ENCODE data around the gene ABCA2. TPM values are rescaled to one million over a fixed set of nuclear protein-coding genes. Genes with fewer than 3 reads are reported as not detected.

The ABCA2 gene
- total RNA-seq, 1 donor from 2014 or later, result 16.2 TPM

- Histone ChIP-seq H3K9ac (ENCODE audit: low read length) (no peak overlapping the region), H3K4me3 (ENCODE audit: insufficient read depth, low read depth, low read length) (no peak overlapping the region), H3K27me3 (ENCODE audit: insufficient read depth, low read length) (peaks cover 18% of the 10 kb centered on the region), H2AFZ (ENCODE audit: low read depth, low read length) (no peak overlapping the region), H3K27ac (ENCODE audit: low read depth, low read length) (no peak overlapping the region), H3K9me3 (ENCODE audit: insufficient read depth, low read depth, low read length) (peaks cover 6% of the 10 kb centered on the region), H3K79me2 (ENCODE audit: insufficient read depth, low read length) (peaks cover 13% of the 10 kb centered on the region), H3K4me2 (ENCODE audit: low read length) (no peak overlapping the region), H3K4me1 (ENCODE audit: insufficient read depth, low read length) (peaks cover 8% of the 10 kb centered on the region), H3K36me3 (ENCODE audit: insufficient read depth, low read length) (no peaks in the 10 kb centered on the region), H4K20me1 (ENCODE audit: insufficient read depth, low read length) (peaks cover 11% of the 10 kb centered on the region)
- DNase-seq (ENCODE audit: low read depth) (no peak), FAIRE-seq (no peak)
- Mint-ChIP-seq H3K4me3 (ENCODE audit: unreplicated experiment) (no peak overlapping the region), H3K9me3 (ENCODE audit: unreplicated experiment) (peaks cover 5% of the 10 kb centered on the region), H3K36me3 (ENCODE audit: low read depth, unreplicated experiment) (peaks cover 5% of the 10 kb centered on the region), H3K27ac (ENCODE audit: unreplicated experiment) (no peak overlapping the region), H3K4me1 (ENCODE audit: low read depth, unreplicated experiment) (no peaks in the 10 kb centered on the region), H3K27me3 (ENCODE audit: low read depth, unreplicated experiment) (peaks cover 40% of the 10 kb centered on the region)
- no peak for TF ChIP-seq EZH2 (IDR thresholded peaks at IDR 0.05; ENCODE audit: insufficient read depth, low read length)
- TF ChIP-seq, protein P1, sequence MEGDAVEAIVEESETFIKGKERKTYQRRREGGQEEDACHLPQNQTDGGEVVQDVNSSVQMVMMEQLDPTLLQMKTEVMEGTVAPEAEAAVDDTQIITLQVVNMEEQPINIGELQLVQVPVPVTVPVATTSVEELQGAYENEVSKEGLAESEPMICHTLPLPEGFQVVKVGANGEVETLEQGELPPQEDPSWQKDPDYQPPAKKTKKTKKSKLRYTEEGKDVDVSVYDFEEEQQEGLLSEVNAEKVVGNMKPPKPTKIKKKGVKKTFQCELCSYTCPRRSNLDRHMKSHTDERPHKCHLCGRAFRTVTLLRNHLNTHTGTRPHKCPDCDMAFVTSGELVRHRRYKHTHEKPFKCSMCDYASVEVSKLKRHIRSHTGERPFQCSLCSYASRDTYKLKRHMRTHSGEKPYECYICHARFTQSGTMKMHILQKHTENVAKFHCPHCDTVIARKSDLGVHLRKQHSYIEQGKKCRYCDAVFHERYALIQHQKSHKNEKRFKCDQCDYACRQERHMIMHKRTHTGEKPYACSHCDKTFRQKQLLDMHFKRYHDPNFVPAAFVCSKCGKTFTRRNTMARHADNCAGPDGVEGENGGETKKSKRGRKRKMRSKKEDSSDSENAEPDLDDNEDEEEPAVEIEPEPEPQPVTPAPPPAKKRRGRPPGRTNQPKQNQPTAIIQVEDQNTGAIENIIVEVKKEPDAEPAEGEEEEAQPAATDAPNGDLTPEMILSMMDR (IDR thresholded peaks at IDR 0.05; ENCODE audit: insufficient read depth, low read depth, low read length), result no peak
Observed at GRCh38 chr9:136988872-136989271, 39.2 kb downstream of the ABCA2 start.

- Histone ChIP-seq H3K36me3 (ENCODE audit: insufficient read depth, low read length) (no peaks in the 10 kb centered on the region), H4K20me1 (ENCODE audit: insufficient read depth, low read length) (no peaks in the 10 kb centered on the region), H2AFZ (ENCODE audit: low read depth, low read length) (no peak overlapping the region), H3K9me3 (ENCODE audit: insufficient read depth, low read depth, low read length) (peaks cover 6% of the 10 kb centered on the region), H3K9ac (ENCODE audit: low read length) (no peak overlapping the region), H3K79me2 (ENCODE audit: insufficient read depth, low read length) (no peaks in the 10 kb centered on the region), H3K4me2 (ENCODE audit: low read length) (no peak overlapping the region), H3K4me3 (ENCODE audit: insufficient read depth, low read depth, low read length) (no peak overlapping the region), H3K4me1 (ENCODE audit: insufficient read depth, low read length) (no peaks in the 10 kb centered on the region), H3K27me3 (ENCODE audit: insufficient read depth, low read length) (peaks cover 21% of the 10 kb centered on the region), H3K27ac (ENCODE audit: low read depth, low read length) (no peak overlapping the region)
- no peak for DNase-seq (ENCODE audit: low read depth)
- H3K27ac Mint-ChIP-seq (ENCODE audit: unreplicated experiment), result no peak overlapping the region
- H3K27me3 Mint-ChIP-seq (ENCODE audit: low read depth, unreplicated experiment), result peaks cover 41% of the 10 kb centered on the region
- TF ChIP-seq, protein P1 (IDR thresholded peaks at IDR 0.05; ENCODE audit: insufficient read depth, low read depth, low read length), result no peak
- no peak for TF ChIP-seq EZH2 (IDR thresholded peaks at IDR 0.05; ENCODE audit: insufficient read depth, low read length)
- H3K9me3 Mint-ChIP-seq (ENCODE audit: unreplicated experiment), result peaks cover 5% of the 10 kb centered on the region
- no peaks in the 10 kb centered on the region for H3K4me1 Mint-ChIP-seq (ENCODE audit: low read depth, unreplicated experiment)
- peaks cover 5% of the 10 kb centered on the region for H3K36me3 Mint-ChIP-seq (ENCODE audit: low read depth, unreplicated experiment)
- H3K4me3 Mint-ChIP-seq (ENCODE audit: unreplicated experiment), result no peak overlapping the region
- no peak for FAIRE-seq
Observed at GRCh38 chr9:136985853-136986252, 42.2 kb downstream of the ABCA2 start.

GRCh38 chr9:136985027-136985602, 42.9 kb downstream of the ABCA2 start:
- Mint-ChIP-seq H3K36me3 (ENCODE audit: low read depth, unreplicated experiment) (peaks cover 5% of the 10 kb centered on the region), H3K4me3 (ENCODE audit: unreplicated experiment) (no peak overlapping the region), H3K27me3 (ENCODE audit: low read depth, unreplicated experiment) (peaks cover 39% of the 10 kb centered on the region), H3K9me3 (ENCODE audit: unreplicated experiment) (no peaks in the 10 kb centered on the region), H3K4me1 (ENCODE audit: low read depth, unreplicated experiment) (no peaks in the 10 kb centered on the region), H3K27ac (ENCODE audit: unreplicated experiment) (no peak overlapping the region)
- no peak for FAIRE-seq
- Histone ChIP-seq H3K4me3 (ENCODE audit: insufficient read depth, low read depth, low read length) (no peak overlapping the region), H3K9me3 (ENCODE audit: insufficient read depth, low read depth, low read length) (no peaks in the 10 kb centered on the region), H3K27me3 (ENCODE audit: insufficient read depth, low read length) (peaks cover 21% of the 10 kb centered on the region), H3K4me2 (ENCODE audit: low read length) (no peak overlapping the region), H3K79me2 (ENCODE audit: insufficient read depth, low read length) (no peaks in the 10 kb centered on the region), H4K20me1 (ENCODE audit: insufficient read depth, low read length) (no peaks in the 10 kb centered on the region), H3K4me1 (ENCODE audit: insufficient read depth, low read length) (no peaks in the 10 kb centered on the region), H3K36me3 (ENCODE audit: insufficient read depth, low read length) (no peaks in the 10 kb centered on the region), H3K27ac (ENCODE audit: low read depth, low read length) (no peak overlapping the region), H2AFZ (ENCODE audit: low read depth, low read length) (no peak overlapping the region), H3K9ac (ENCODE audit: low read length) (no peak overlapping the region)
- DNase-seq (ENCODE audit: low read depth), result no peak
- TF ChIP-seq, protein P1 (IDR thresholded peaks at IDR 0.05; ENCODE audit: insufficient read depth, low read depth, low read length), result no peak
- peak; percentile 97 for TF ChIP-seq EZH2 (IDR thresholded peaks at IDR 0.05; ENCODE audit: insufficient read depth, low read length)
